Fibroblast of skin of abdomen (primary cell): ENCODE measurements around the gene ME3.
A peak's percentile ranks its signal among the peaks of the same experiment; 100 is the strongest.
"Not testable (repeated sequence)": the region's sequence is repeated elsewhere in the genome, so short reads cannot be mapped to it uniquely, and the experiment has no call there.

ENCODE experiments used
- DNase-seq: peaks from one replicate; pipeline ENCODE4 v3.0.0-alpha.2; 2013

ME3 gene

DNA sequence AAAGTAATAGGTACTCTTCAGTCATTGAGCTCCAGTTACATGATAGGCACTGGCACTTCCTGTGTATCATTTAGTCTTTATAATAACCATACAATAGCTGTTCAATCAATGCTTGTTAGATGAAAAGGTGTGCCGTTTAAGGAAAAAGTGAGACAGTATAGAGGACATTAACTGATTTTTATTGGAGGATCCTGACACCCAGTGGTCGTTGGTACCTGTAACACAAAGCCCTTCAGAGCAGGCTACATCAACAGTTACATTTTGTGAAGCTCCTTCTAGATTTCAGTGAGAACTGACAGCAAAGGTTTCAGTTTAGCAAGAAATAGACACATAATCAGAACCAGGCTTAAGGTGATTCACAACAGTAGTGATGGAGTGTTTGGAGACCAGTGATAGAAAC lies 253.5 kb downstream of the ME3 start:
- peak; percentile 23 for DNase-seq

GRCh38 chr11:86418513-86418912 lies 253.9 kb downstream of the ME3 start:
- DNase-seq, result no peak

GRCh38 chr11:86418106-86418505 lies 254.3 kb downstream of the ME3 start:
- no peak for DNase-seq

- DNase-seq, result not testable (repeated sequence)
These were observed 255.5 kb downstream of the ME3 start for GRCh38 chr11:86416951-86417350.

DNA sequence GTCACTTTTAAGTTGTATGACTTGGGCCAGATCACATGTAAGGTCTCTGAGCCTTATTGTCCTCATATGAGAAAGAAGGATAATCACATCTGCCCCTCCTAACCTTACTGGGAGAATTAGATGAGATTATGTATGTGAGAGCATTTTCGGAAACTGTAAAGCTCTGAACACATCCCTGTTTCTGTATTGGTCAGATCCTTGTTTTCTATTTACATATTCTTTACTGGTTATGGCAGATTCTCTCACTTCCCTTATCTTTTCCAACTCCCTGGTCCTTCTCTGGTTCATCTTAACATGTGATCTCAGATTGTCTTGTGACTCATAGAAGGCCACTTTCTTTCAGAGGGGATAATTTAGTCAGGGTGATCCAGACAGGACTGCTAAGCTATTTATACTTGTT lies 255.9 kb downstream of the ME3 start:
- DNase-seq, result no peak

DNA sequence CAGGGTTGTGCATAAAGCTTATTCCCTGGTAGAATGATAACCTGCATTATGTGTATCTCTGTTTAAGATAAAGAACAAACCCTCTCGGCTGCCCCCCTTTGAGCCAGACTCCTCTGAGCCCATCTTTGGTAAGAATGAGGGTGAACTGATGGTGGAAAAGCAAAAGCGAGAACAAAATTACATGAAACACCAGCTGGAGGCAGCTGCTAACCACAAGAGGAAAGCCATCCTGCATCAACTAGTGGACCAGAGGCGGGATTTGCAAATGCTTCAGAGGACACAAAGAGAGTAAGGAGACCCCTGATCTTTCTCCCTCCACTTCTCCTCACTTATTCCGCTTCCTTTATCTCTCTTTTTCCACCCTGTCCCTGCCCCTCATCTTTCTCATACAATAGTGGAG lies 257.4 kb downstream of the ME3 start:
- DNase-seq, result no peak

DNA sequence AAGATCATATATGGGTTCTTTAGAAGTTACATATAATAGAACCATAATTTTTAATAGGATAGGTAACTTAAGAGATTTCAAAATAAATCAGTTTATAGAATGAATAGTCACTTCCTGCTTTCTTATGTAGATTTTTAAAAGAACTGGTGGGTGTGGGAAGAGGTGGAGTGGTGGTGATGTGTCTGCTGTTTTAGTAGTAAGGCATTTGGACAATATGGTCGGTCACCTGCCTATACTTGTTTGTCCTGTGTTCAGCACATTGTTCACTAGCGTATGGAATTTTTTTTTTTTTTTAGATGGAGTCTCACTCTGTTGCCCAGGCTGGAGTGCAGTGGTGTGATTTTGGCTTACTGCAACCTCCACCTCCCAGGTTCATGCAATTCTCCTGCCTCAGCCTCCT lies 258.4 kb downstream of the ME3 start:
- no peak for DNase-seq

GRCh38 chr11:86408845-86409244 lies 263.6 kb downstream of the ME3 start:
- DNase-seq, result no peak

GRCh38 chr11:86403458-86403857 lies 269.0 kb downstream of the ME3 start:
- DNase-seq, result no peak

- DNase-seq, result no peak
These were observed 274.3 kb downstream of the ME3 start for GRCh38 chr11:86398106-86398505.

DNA sequence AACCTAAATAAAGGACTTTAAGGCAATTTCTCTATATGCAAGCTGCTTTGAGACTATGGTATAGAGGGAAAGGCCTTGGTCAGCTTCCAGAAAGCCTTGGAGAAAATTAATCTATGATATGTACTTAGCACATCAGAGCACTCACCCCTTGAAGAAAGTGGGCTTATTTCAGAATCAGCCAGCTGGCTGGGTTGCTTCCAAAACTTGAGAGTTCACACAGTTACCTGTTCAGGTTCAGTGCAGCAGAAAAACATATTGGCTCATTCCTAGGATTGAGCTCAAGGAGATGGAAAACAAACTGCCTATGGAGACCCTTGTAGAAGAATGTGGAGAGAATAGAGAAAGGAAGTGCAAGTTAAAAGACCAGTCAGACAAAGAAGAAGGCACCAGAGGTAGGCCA lies 275.1 kb downstream of the ME3 start:
- DNase-seq, result no peak

- DNase-seq, result peak; percentile 77
These were observed 276.0 kb downstream of the ME3 start for GRCh38 chr11:86396396-86396795.

DNA sequence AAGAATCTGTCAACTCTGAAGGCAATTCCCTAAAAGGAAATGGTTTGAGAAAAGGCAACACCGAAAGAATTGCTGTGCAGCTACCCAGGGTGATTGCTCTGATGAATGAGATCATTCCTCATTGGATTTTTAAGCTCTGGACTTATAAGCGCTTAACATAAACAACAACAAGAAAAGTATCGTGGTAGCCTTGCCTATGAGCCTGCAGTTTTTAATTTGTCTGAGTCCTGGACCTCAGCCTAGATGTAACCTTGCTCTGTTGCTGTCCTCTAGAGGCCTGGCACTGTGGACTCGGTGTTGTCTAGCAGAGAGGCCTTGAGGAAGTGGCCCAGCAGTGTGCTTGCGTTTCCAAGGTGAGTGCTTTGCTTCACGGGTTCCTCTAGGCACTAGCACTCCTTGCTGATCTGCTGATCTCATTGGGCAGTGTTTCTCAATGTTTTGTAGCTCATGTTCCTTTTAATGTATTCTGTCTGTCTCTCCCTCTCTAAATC lies 277.3 kb downstream of the ME3 start:
- DNase-seq, result peak; percentile 34
